H1 (cell line): Measurements from ENCODE around the gene GAS7. TPM values are rescaled to one million over a fixed set of nuclear protein-coding genes. Genes with fewer than 3 reads are reported as not detected.

Source experiments
- CTCF ChIA-PET: fragments of 300-600 bp; sonication (Branson Sonifier 250); formaldehyde crosslinking; loops from one replicate; lab custom pipeline; 2021; ENCODE audit not compliant: partially characterized antibody; lab: Charles Lee
- POLR2A ChIA-PET: fragments of 300-600 bp; sonication (Branson Sonifier 250); formaldehyde crosslinking; loops from one replicate; lab custom pipeline; 2021; ENCODE audit warnings: inconsistent platforms; ENCODE audit not compliant: partially characterized antibody; lab: Charles Lee
- DNase-seq, 2 experiments: peaks; one replicate each; pipeline versions ENCODE4 v3.0.0 to v3.0.0-alpha.2; 2010 to 2022; ENCODE audit warnings: low spot score in 2 of 2, low read depth in 1 of 2, mixed read lengths in 1 of 2
- FAIRE-seq: peaks from 2 replicates; lab custom pipeline; 2011; peaks lifted over from hg19 to GRCh38; lab: Jason Lieb, UNC
- H2AFZ ChIP-seq: 2 replicates; pipeline ENCODE4 v1.8.1; 2012; ENCODE audit warnings: low read length, inconsistent platforms
- H2AK5ac ChIP-seq: 2 replicates; pipeline ENCODE4 v1.6.1; 2013; ENCODE audit warnings: low read depth, low read length
- H2BK120ac ChIP-seq: replicated peaks from 2 replicates; pipeline ENCODE3; 2013; ENCODE audit warnings: low read depth, low read length, inconsistent platforms
- H2BK12ac ChIP-seq: 2 replicates; pipeline ENCODE4 v1.6.1; 2013; ENCODE audit warnings: low read depth, low read length
- H2BK15ac ChIP-seq: 2 replicates; pipeline ENCODE4 v1.6.1; 2013; ENCODE audit warnings: low read length
- H2BK20ac ChIP-seq: 2 replicates; pipeline ENCODE4 v1.6.1; 2013; ENCODE audit warnings: low read length
- H2BK5ac ChIP-seq: 2 replicates; pipeline ENCODE4 v1.6.1; 2013; ENCODE audit warnings: low read depth, low read length
- H3K14ac ChIP-seq: 2 replicates; pipeline ENCODE4 v1.6.1; 2013; ENCODE audit warnings: inconsistent platforms; ENCODE audit not compliant: insufficient read length
- H3K18ac ChIP-seq: 2 replicates; pipeline ENCODE4 v1.6.1; 2013; ENCODE audit warnings: low read length; ENCODE audit errors: extremely low read depth
- H3K23ac ChIP-seq: 2 replicates; pipeline ENCODE4 v1.6.1; 2013; ENCODE audit warnings: inconsistent platforms; ENCODE audit not compliant: insufficient read length
- H3K23me2 ChIP-seq: 2 replicates; pipeline ENCODE4 v1.6.1; 2013; ENCODE audit warnings: low read depth, low read length
- H3K27ac ChIP-seq: 2 replicates; pipeline ENCODE4 v1.6.1; 2011; ENCODE audit warnings: low read depth, low read length, inconsistent platforms
- H3K27me3 ChIP-seq, 4 experiments: replicated peaks in 1 of 4; 1 replicate in 1 of 4; 2 replicates in 3 of 4; pipeline versions ENCODE4 v1.6.1 to v1.8.1; 2011 to 2013; ENCODE audit warnings: low read length in 3 of 4, mild to moderate bottlenecking in 3 of 4, inconsistent platforms in 2 of 4, mixed read lengths in 2 of 4, moderate library complexity in 1 of 4; ENCODE audit not compliant: control insufficient read depth in 3 of 4, insufficient read depth in 3 of 4; ENCODE audit errors: extremely low read depth in 1 of 4
- H3K36me3 ChIP-seq, 4 experiments: 2 replicates each; pipeline versions ENCODE4 v1.6.1 to v1.8.1; 2011 to 2013; ENCODE audit warnings: mild to moderate bottlenecking in 4 of 4, low read length in 3 of 4, moderate library complexity in 2 of 4, control low read depth in 1 of 4, inconsistent platforms in 1 of 4; ENCODE audit not compliant: insufficient read depth in 4 of 4, control insufficient read depth in 2 of 4
- H3K4ac ChIP-seq: replicated peaks from 2 replicates; pipeline ENCODE3; 2013; ENCODE audit warnings: low read length, low read depth, mixed read lengths, inconsistent platforms; ENCODE audit not compliant: insufficient read length
- H3K4me1 ChIP-seq, 4 experiments: replicated peaks in 1 of 4; 1 replicate in 1 of 4; 2 replicates in 3 of 4; pipeline versions ENCODE4 v1.6.1 to v1.8.1; 2011 to 2013; ENCODE audit warnings: low read length in 3 of 4, inconsistent platforms in 2 of 4, mixed read lengths in 1 of 4; ENCODE audit not compliant: insufficient read depth in 4 of 4, control insufficient read depth in 3 of 4
- H3K4me2 ChIP-seq, 2 experiments: 2 replicates each; pipeline versions ENCODE4 v1.6.1 to v1.8.1; 2011 to 2013; ENCODE audit warnings: low read depth in 2 of 2, low read length in 2 of 2, control low read depth in 1 of 2, inconsistent platforms in 1 of 2, mild to moderate bottlenecking in 1 of 2; ENCODE audit not compliant: insufficient read depth in 1 of 2
- H3K4me3 ChIP-seq, 4 experiments: fragments of 200-600, 300-600 bp in 1 of 4; sonication (generic), shearing (Covaris generic), sonication (Bioruptor Twin) in 1 of 4; 2 replicates each; pipeline versions ENCODE4 v1.5.1 to v1.8.1; 2011 to 2016; ENCODE audit warnings: low read length in 4 of 4, low read depth in 3 of 4, control low read depth in 2 of 4, inconsistent platforms in 2 of 4, mild to moderate bottlenecking in 2 of 4, mixed read lengths in 1 of 4, moderate library complexity in 1 of 4; ENCODE audit not compliant: insufficient read depth in 2 of 4; ENCODE audit errors: extremely low read depth in 1 of 4
- H3K56ac ChIP-seq: replicated peaks from 2 replicates; pipeline ENCODE3; 2013; ENCODE audit warnings: low read depth, mild to moderate bottlenecking, mixed read lengths, low read length, inconsistent platforms; ENCODE audit not compliant: insufficient read length
- H3K79me1 ChIP-seq: 2 replicates; pipeline ENCODE4 v1.6.1; 2013; ENCODE audit warnings: low read depth, low read length, control low read depth
- H3K79me2 ChIP-seq, 2 experiments: 2 replicates each; pipeline versions ENCODE4 v1.6.1 to v1.8.1; 2012 to 2013; ENCODE audit warnings: low read length in 2 of 2, mild to moderate bottlenecking in 2 of 2, inconsistent platforms in 1 of 2; ENCODE audit not compliant: insufficient read depth in 2 of 2, control insufficient read depth in 1 of 2
- H3K9ac ChIP-seq, 4 experiments: replicated peaks in 1 of 4; 1 replicate in 1 of 4; 2 replicates in 3 of 4; pipeline versions ENCODE4 v1.6.1 to v1.8.1; 2011 to 2013; ENCODE audit warnings: low read depth in 3 of 4, low read length in 3 of 4, control low read depth in 2 of 4, mild to moderate bottlenecking in 2 of 4, moderate library complexity in 2 of 4, inconsistent platforms in 1 of 4; ENCODE audit errors: extremely low read depth in 1 of 4
- H3K9me3 ChIP-seq, 2 experiments: 2 replicates each; pipeline versions ENCODE4 v1.6.1 to v1.8.1; 2012 to 2013; ENCODE audit warnings: mild to moderate bottlenecking in 2 of 2, moderate library complexity in 2 of 2, control low read depth in 1 of 2, inconsistent platforms in 1 of 2, low read depth in 1 of 2, low read length in 1 of 2, mixed read lengths in 1 of 2; ENCODE audit not compliant: insufficient read depth in 2 of 2
- H4K20me1 ChIP-seq, 2 experiments: replicated peaks in 1 of 2; 2 replicates each; pipeline versions ENCODE3 to v1.8.1; 2011 to 2013; ENCODE audit warnings: inconsistent platforms in 2 of 2, low read length in 2 of 2, mild to moderate bottlenecking in 1 of 2; ENCODE audit not compliant: insufficient read depth in 2 of 2, control insufficient read depth in 1 of 2
- H4K5ac ChIP-seq: 2 replicates; pipeline ENCODE4 v1.6.1; 2013; ENCODE audit warnings: low read length, low read depth, mixed read lengths, inconsistent platforms; ENCODE audit not compliant: insufficient read length
- H4K8ac ChIP-seq: 2 replicates; pipeline ENCODE4 v1.8.0; 2013; ENCODE audit warnings: mild to moderate bottlenecking, moderate library complexity, low read length, inconsistent platforms; ENCODE audit not compliant: insufficient read depth; ENCODE audit errors: extremely low read depth
- H4K91ac ChIP-seq: replicated peaks from 2 replicates; pipeline ENCODE3; 2013; ENCODE audit warnings: low read length, mixed read lengths, inconsistent platforms; ENCODE audit not compliant: insufficient read length
- ASH2L ChIP-seq: fragments of 200-600, 300-600 bp; sonication (generic); IDR thresholded peaks from one replicate; pipeline ENCODE4 v1.7.1; 2017; ENCODE audit warnings: low read length
- BACH1 ChIP-seq: IDR thresholded peaks from 2 replicates; pipeline ENCODE4 v1.6.1; 2012; ENCODE audit warnings: low read length, improper control_type of control experiment
- BCL11A ChIP-seq, 2 experiments: IDR thresholded peaks; one replicate each; pipeline ENCODE4 v1.6.1; 2011; ENCODE audit warnings: low read depth in 2 of 2, low read length in 2 of 2, mild to moderate bottlenecking in 2 of 2
- CHD1 ChIP-seq: IDR thresholded peaks from 2 replicates; pipeline ENCODE4 v1.6.1; 2012; ENCODE audit warnings: low read depth, low read length, improper control_type of control experiment
- CHD2 ChIP-seq: IDR thresholded peaks from 2 replicates; pipeline ENCODE4 v1.6.1; 2012; ENCODE audit warnings: low read length, improper control_type of control experiment
- HDAC2 ChIP-seq, 2 experiments: fragments of 300-600 bp in 1 of 2; sonication (generic) in 1 of 2; IDR thresholded peaks; 2 replicates each; pipeline ENCODE4 v1.6.1; 2011 to 2012; ENCODE audit warnings: low read depth in 2 of 2, low read length in 2 of 2, mild to moderate bottlenecking in 2 of 2, moderate library complexity in 2 of 2, borderline replicate concordance in 1 of 2, inconsistent platforms in 1 of 2
- JUN ChIP-seq: IDR thresholded peaks from 2 replicates; pipeline ENCODE4 v1.6.1; 2011; ENCODE audit warnings: low read depth, mild to moderate bottlenecking, improper control_type of control experiment, low read length
- SAP30 ChIP-seq: fragments of 300-600 bp; sonication (generic); IDR thresholded peaks from 2 replicates; pipeline ENCODE4 v1.7.1; 2012; ENCODE audit warnings: low read length, moderate library complexity, mild to moderate bottlenecking, inconsistent platforms; ENCODE audit not compliant: insufficient read depth, insufficient replicate concordance
- SIX5 ChIP-seq: IDR thresholded peaks from 2 replicates; pipeline ENCODE4 v1.6.1; 2011; ENCODE audit warnings: mild to moderate bottlenecking, low read depth, low read length
- SP1 ChIP-seq: IDR thresholded peaks from 2 replicates; pipeline ENCODE4 v1.6.1; 2011; ENCODE audit warnings: low read depth, low read length
- TAF1 ChIP-seq: IDR thresholded peaks from 2 replicates; pipeline ENCODE4 v1.6.1; 2011; ENCODE audit warnings: mild to moderate bottlenecking, low read depth, low read length
- WGBS, 2 experiments: shearing (Covaris generic) in 1 of 2; methylation state at CpG; one replicate each; pipeline versions ENCODE4 v1.1.6 to v1.1.7; 2013 to 2015; ENCODE audit warnings: low lambda C conversion rate in 2 of 2, mixed read lengths in 2 of 2, inconsistent platforms in 1 of 2, low coverage in 1 of 2, missing lambda C conversion rate in 1 of 2; ENCODE audit not compliant: insufficient replicate concordance in 2 of 2, insufficient coverage in 1 of 2, insufficient read length in 1 of 2; ENCODE audit errors: extremely low coverage in 1 of 2, missing lambda C conversion rate in 1 of 2; 5-methylcytosine and 5-hydroxymethylcytosine counted together
- polyA plus RNA-seq, 7 experiments: library from polyadenylated mRNA; depleted of rRNA in 3 of 7; stranded (reverse) in 5 of 7; unstranded in 2 of 7; fragments of >200 nt in 5 of 7; fragments of 200-250 nt in 2 of 7; gene quantifications; 1 replicate in 5 of 7; 2 replicates in 1 of 7; 4 replicates in 1 of 7; pipeline versions ENCODE4 v1.2.1 to v1.2.3, GENCODE V29; 2011 to 2013; ENCODE audit warnings: missing spikeins in 2 of 7, mixed read lengths in 2 of 7
- total RNA-seq: library from RNA; stranded (reverse); fragmentation: NEBNext Ultra II Directional; extraction: Animal tissue kit (Norgen Biotek cat#: 25700); gene quantifications from 2 replicates; pipeline ENCODE4 v1.2.1, GENCODE V29; 2021

Gene GAS7
- total and polyA plus RNA-seq, 2 of the 8 experiments (the other 6 are each of a cell fraction or from before 2014, with no cell fraction given): 5.0 to 14.5 TPM

GRCh38 chr17:9878356-9878755 lies 320.1 kb downstream of the GAS7 start:
- Histone ChIP-seq H2AK5ac (no peak overlapping the region), H4K20me1 (no peaks in the 10 kb centered on the region), H3K27me3 (no peaks in the 10 kb centered on the region), H3K9ac (no peak overlapping the region), H3K4me1 (no peaks in the 10 kb centered on the region), H2BK5ac (no peak overlapping the region), H3K9me3 (peaks cover 0 to 6% of the 10 kb centered on the region in 2 experiments; a peak in 2 of 4 replicates), H3K23me2 (no peaks in the 10 kb centered on the region), H3K27ac (no peak overlapping the region), H3K79me1 (no peaks in the 10 kb centered on the region), H4K91ac (no peak overlapping the region), H3K18ac (no peak overlapping the region), H3K36me3 (no peaks in the 10 kb centered on the region), H3K4ac (no peak overlapping the region), H2BK20ac (no peak overlapping the region), H3K56ac (no peak overlapping the region), H3K79me2 (no peaks in the 10 kb centered on the region)
- ChIA-PET CTCF (interaction anchor here (0.6 to 3.2 kb wide), 4 partner anchors 11 to 302 kb away, joined by 3 to 26 read pairs (median 4); partner anchors contain the start of gene CFAP52), POLR2A (no interaction called here)
- DNase-seq: no peak
- no peak for FAIRE-seq
- TF ChIP-seq SIX5 (no peak), ASH2L (no peak), SP1 (no peak), CHD1 (no peak), JUN (no peak), BACH1 (no peak), SAP30 (no peak), HDAC2 (IDR thresholded peaks at IDR 0.05; ENCODE audit: borderline replicate concordance in 1 of 2, low read depth in 2 of 2, low read length in 2 of 2) (no peak), CHD2 (no peak), BCL11A (IDR thresholded peaks at IDR 0.05; ENCODE audit: low read depth in 2 of 2, low read length in 2 of 2) (no peak), TAF1 (no peak)
- TF ChIP-seq, all 59 proteins: peak for 0
- H4K8ac ChIP-seq: no peak overlapping the region
- no peak overlapping the region for H4K5ac ChIP-seq
- H3K4me3 ChIP-seq: no peak overlapping the region
- H3K4me2 ChIP-seq: no peak overlapping the region
- H3K23ac ChIP-seq: no peak overlapping the region
- no peak overlapping the region for H2BK15ac ChIP-seq
- H2AFZ ChIP-seq: 0 out of 2 replicates have a peak overlapping the region, but pooled peaks have one; percentile 40
- WGBS, 2 experiments: 90% methylated on average over 3 of the region's 3 CpGs; no CpG with 5 or more reads in 1 of the 2 experiments
- no peak overlapping the region for H2BK120ac ChIP-seq
- no peak overlapping the region for H2BK12ac ChIP-seq
- no peak overlapping the region for H3K14ac ChIP-seq
